Karpas-422 (cell line): ENCODE data around the gene TOPAZ1. TPM values are rescaled to one million over a fixed set of nuclear protein-coding genes. Genes with fewer than 3 reads are reported as not detected.
A peak's percentile ranks its signal among the peaks of the same experiment; 100 is the strongest.

Source experiments
- DNase-seq: peaks from one replicate; pipeline ENCODE4 v3.0.0-alpha.2; 2015
- H2AFZ ChIP-seq: fragments of 200-600 bp; sonication (generic); 2 replicates; pipeline ENCODE4 v1.6.1; 2014; ENCODE audit warnings: antibody characterized with exemption, low read length, mixed read lengths
- H3K27ac ChIP-seq: fragments of 200-600 bp; sonication (generic); 2 replicates; pipeline ENCODE4 v1.5.1; 2014; ENCODE audit warnings: mild to moderate bottlenecking, low read length, moderate library complexity
- H3K27me3 ChIP-seq: fragments of 200-600 bp; sonication (generic); 2 replicates; pipeline ENCODE4 v1.6.1; 2014; ENCODE audit warnings: low read length, mixed read lengths
- H3K36me3 ChIP-seq: fragments of 200-600 bp; sonication (generic); 2 replicates; pipeline ENCODE4 v1.6.1; 2014; ENCODE audit warnings: low read length, mixed read lengths; ENCODE audit not compliant: insufficient read depth
- H3K4me1 ChIP-seq: fragments of 200-600 bp; sonication (generic); 2 replicates; pipeline ENCODE4 v1.6.1; 2014; ENCODE audit warnings: mild to moderate bottlenecking, low read length, mixed read lengths
- H3K4me2 ChIP-seq: fragments of 200-600 bp; sonication (generic); 2 replicates; pipeline ENCODE4 v1.6.1; 2014; ENCODE audit warnings: low read length, low read depth, mild to moderate bottlenecking; ENCODE audit not compliant: poor library complexity, severe bottlenecking
- H3K4me3 ChIP-seq: fragments of 200-600 bp; sonication (generic); 2 replicates; pipeline ENCODE4 v1.5.1; 2014; ENCODE audit warnings: mild to moderate bottlenecking, antibody characterized with exemption, low read length, mixed read lengths
- H3K79me2 ChIP-seq: fragments of 200-600 bp; sonication (generic); 2 replicates; pipeline ENCODE4 v1.6.1; 2014; ENCODE audit warnings: mild to moderate bottlenecking, low read length, mixed read lengths
- H3K9ac ChIP-seq: fragments of 200-600 bp; sonication (generic); 2 replicates; pipeline ENCODE4 v1.6.0; 2014; ENCODE audit warnings: low read length
- H3K9me2 ChIP-seq: fragments of 200-600 bp; sonication (generic), shearing (Covaris generic); replicated peaks from 2 replicates; pipeline ENCODE4 v1.6.0; 2014; ENCODE audit warnings: mild to moderate bottlenecking, low read length, moderate library complexity; ENCODE audit not compliant: insufficient read depth
- H3K9me3 ChIP-seq: fragments of 300-700, 200-600 bp; sonication (generic); 2 replicates; pipeline ENCODE4 v1.6.1; 2014; ENCODE audit warnings: low read length, mixed read lengths
- H4K20me1 ChIP-seq: fragments of 200-600 bp; sonication (generic); 2 replicates; pipeline ENCODE4 v1.6.1; 2014; ENCODE audit warnings: mild to moderate bottlenecking, antibody characterized with exemption, low read length, low read depth; ENCODE audit not compliant: insufficient read depth
- total RNA-seq: library from RNA; depleted of rRNA; stranded (reverse); fragments of >200 nt; shearing (Covaris generic); gene quantifications from 2 replicates; pipeline ENCODE4 v1.2.3, GENCODE V29; 2014; ENCODE audit warnings: low replicate concordance

TOPAZ1 gene
- total RNA-seq, 1 experiment from 2014 or later = not detected

GRCh38 chr3:44324584-44324983 lies 82.9 kb downstream of the TOPAZ1 start:
- Histone ChIP-seq H3K9me2 (no peaks in the 10 kb centered on the region), H3K9me3 (no peaks in the 10 kb centered on the region), H3K4me1 (no peaks in the 10 kb centered on the region), H3K79me2 (no peaks in the 10 kb centered on the region), H3K9ac (no peak overlapping the region), H4K20me1 (no peaks in the 10 kb centered on the region), H2AFZ (no peak overlapping the region), H3K27me3 (no peaks in the 10 kb centered on the region), H3K36me3 (no peaks in the 10 kb centered on the region), H3K4me2 (no peak overlapping the region), H3K4me3 (no peak overlapping the region), H3K27ac (no peak overlapping the region)
- DNase-seq = no peak

- no peaks in the 10 kb centered on the region for H3K9me2 ChIP-seq
- no peak for DNase-seq
- H3K27ac ChIP-seq = no peak overlapping the region
- no peaks in the 10 kb centered on the region for H4K20me1 ChIP-seq
- H3K36me3 ChIP-seq = no peaks in the 10 kb centered on the region
- no peaks in the 10 kb centered on the region for H3K79me2 ChIP-seq
- no peak overlapping the region for H3K4me3 ChIP-seq
- H3K27me3 ChIP-seq = no peaks in the 10 kb centered on the region
- no peaks in the 10 kb centered on the region for H3K4me1 ChIP-seq
- no peak overlapping the region for H3K4me2 ChIP-seq
- H3K9ac ChIP-seq = no peak overlapping the region
- no peak overlapping the region for H2AFZ ChIP-seq
- no peaks in the 10 kb centered on the region for H3K9me3 ChIP-seq
Observed at GRCh38 chr3:44326019-44326418, 84.3 kb downstream of the TOPAZ1 start.

- Histone ChIP-seq H4K20me1 (no peaks in the 10 kb centered on the region), H3K36me3 (no peaks in the 10 kb centered on the region), H3K9me3 (no peaks in the 10 kb centered on the region), H3K79me2 (no peaks in the 10 kb centered on the region), H3K27ac (no peak overlapping the region), H3K27me3 (no peaks in the 10 kb centered on the region), H2AFZ (no peak overlapping the region), H3K4me2 (no peak overlapping the region), H3K9me2 (no peaks in the 10 kb centered on the region), H3K4me1 (no peaks in the 10 kb centered on the region), H3K4me3 (no peak overlapping the region), H3K9ac (no peak overlapping the region)
- DNase-seq = no peak
Observed at GRCh38 chr3:44326515-44326914, 84.8 kb downstream of the TOPAZ1 start.

GRCh38 chr3:44329946-44330345 lies 88.3 kb downstream of the TOPAZ1 start:
- no peaks in the 10 kb centered on the region for H3K36me3 ChIP-seq
- H3K4me1 ChIP-seq = no peaks in the 10 kb centered on the region
- H3K79me2 ChIP-seq = no peaks in the 10 kb centered on the region
- H3K9me2 ChIP-seq = no peaks in the 10 kb centered on the region
- no peak overlapping the region for H3K27ac ChIP-seq
- no peak overlapping the region for H3K9ac ChIP-seq
- no peaks in the 10 kb centered on the region for H3K27me3 ChIP-seq
- no peak for DNase-seq
- H3K4me2 ChIP-seq = no peak overlapping the region
- H3K4me3 ChIP-seq = no peak overlapping the region
- H3K9me3 ChIP-seq = no peaks in the 10 kb centered on the region
- H4K20me1 ChIP-seq = no peaks in the 10 kb centered on the region
- no peak overlapping the region for H2AFZ ChIP-seq

- Histone ChIP-seq H3K27me3 (no peaks in the 10 kb centered on the region), H2AFZ (no peak overlapping the region), H3K27ac (no peak overlapping the region), H4K20me1 (no peaks in the 10 kb centered on the region), H3K4me3 (no peak overlapping the region), H3K79me2 (no peaks in the 10 kb centered on the region), H3K4me2 (no peak overlapping the region), H3K9ac (no peak overlapping the region), H3K4me1 (no peaks in the 10 kb centered on the region), H3K9me2 (no peaks in the 10 kb centered on the region), H3K36me3 (no peaks in the 10 kb centered on the region), H3K9me3 (no peaks in the 10 kb centered on the region)
- DNase-seq = no peak
Observed at GRCh38 chr3:44330444-44330843, 88.8 kb downstream of the TOPAZ1 start.

- H3K9me2 ChIP-seq = no peaks in the 10 kb centered on the region
- no peaks in the 10 kb centered on the region for H3K9me3 ChIP-seq
- no peaks in the 10 kb centered on the region for H4K20me1 ChIP-seq
- H2AFZ ChIP-seq = no peak overlapping the region
- no peak for DNase-seq
- H3K79me2 ChIP-seq = peaks cover 5% of the 10 kb centered on the region
- no peak overlapping the region for H3K9ac ChIP-seq
- H3K27ac ChIP-seq = no peak overlapping the region
- H3K27me3 ChIP-seq = no peaks in the 10 kb centered on the region
- H3K4me1 ChIP-seq = peaks cover 9% of the 10 kb centered on the region
- no peaks in the 10 kb centered on the region for H3K36me3 ChIP-seq
- no peak overlapping the region for H3K4me2 ChIP-seq
- no peak overlapping the region for H3K4me3 ChIP-seq
Observed at GRCh38 chr3:44334326-44334725, 92.6 kb downstream of the TOPAZ1 start.

- H3K79me2 ChIP-seq = peaks cover 33% of the 10 kb centered on the region
- H3K9me3 ChIP-seq = no peaks in the 10 kb centered on the region
- no peaks in the 10 kb centered on the region for H3K36me3 ChIP-seq
- peak overlapping the region; percentile 90 for H3K9ac ChIP-seq
- H2AFZ ChIP-seq = peak overlapping the region; percentile 93
- H3K27ac ChIP-seq = no peak overlapping the region
- peak overlapping the region; percentile 99 for H3K4me2 ChIP-seq
- H4K20me1 ChIP-seq = no peaks in the 10 kb centered on the region
- H3K9me2 ChIP-seq = no peaks in the 10 kb centered on the region
- DNase-seq = no peak
- H3K4me1 ChIP-seq = peaks cover 34% of the 10 kb centered on the region
- H3K27me3 ChIP-seq = no peaks in the 10 kb centered on the region
- H3K4me3 ChIP-seq = peak overlapping the region; percentile 86
Observed at GRCh38 chr3:44337248-44337785, 95.6 kb downstream of the TOPAZ1 start.

GRCh38 chr3:44338010-44338827 lies 96.5 kb downstream of the TOPAZ1 start, which contains the start of gene TCAIM:
Gene TCAIM (plus strand): TSS chr3:44338766. CDS start chr3:44354783, 16,017 bp downstream.
- Histone ChIP-seq H3K36me3 (no peaks in the 10 kb centered on the region), H3K4me1 (peaks cover 39% of the 10 kb centered on the region), H3K9ac (peak within 1 kb of the TSS; percentile 90), H3K27me3 (no peaks in the 10 kb centered on the region), H3K9me3 (no peaks in the 10 kb centered on the region), H3K9me2 (no peaks in the 10 kb centered on the region), H3K79me2 (peaks cover 34% of the 10 kb centered on the region), H3K4me3 (peak within 1 kb of the TSS; percentile 86), H2AFZ (peak within 1 kb of the TSS; percentile 93), H4K20me1 (no peaks in the 10 kb centered on the region), H3K4me2 (peak within 1 kb of the TSS; percentile 99), H3K27ac (peak within 1 kb of the TSS; percentile 87)
- peak; percentile 99 for DNase-seq
